ENCODE data around the gene ADRA2B.

The ADRA2B gene

GRCh38 chr2:96103187-96103601, 13.2 kb downstream of the ADRA2B start:
- DNase-seq, result no peak

GRCh38 chr2:96102596-96103186, 13.7 kb downstream of the ADRA2B start:
- DNase-seq, result no peak

- DNase-seq, result no peak
Measured at GRCh38 chr2:96100893-96101304, 15.5 kb downstream of the ADRA2B start.

GRCh38 chr2:96099861-96100798, 16.2 kb downstream of the ADRA2B start:
- no peak for DNase-seq

- DNase-seq, result no peak
Measured at GRCh38 chr2:96098900-96099590, 17.3 kb downstream of the ADRA2B start.

- DNase-seq, result no peak
Measured at GRCh38 chr2:96097951-96098823, 18.2 kb downstream of the ADRA2B start.

GRCh38 chr2:96097441-96097840, 18.9 kb downstream of the ADRA2B start:
- no peak for DNase-seq

- no peak for DNase-seq
Measured at GRCh38 chr2:96095116-96095636, 21.2 kb downstream of the ADRA2B start.

- no peak for DNase-seq
Measured at GRCh38 chr2:96093528-96093927, 22.8 kb downstream of the ADRA2B start.

GRCh38 chr2:96092951-96093350, 23.4 kb downstream of the ADRA2B start:
- no peak for DNase-seq

GRCh38 chr2:96092573-96092877, 23.8 kb downstream of the ADRA2B start:
- no peak for DNase-seq

GRCh38 chr2:96091711-96092572, 24.4 kb downstream of the ADRA2B start:
- DNase-seq, result no peak

- no peak for DNase-seq
Measured at GRCh38 chr2:96091141-96091710, 25.1 kb downstream of the ADRA2B start.

- no peak for DNase-seq
Measured at GRCh38 chr2:96090196-96090926, 26.0 kb downstream of the ADRA2B start.

GRCh38 chr2:96089356-96090195, 26.8 kb downstream of the ADRA2B start:
- no peak for DNase-seq

GRCh38 chr2:96088340-96089335, 27.7 kb downstream of the ADRA2B start:
- DNase-seq, result no peak

- DNase-seq, result no peak
Measured at GRCh38 chr2:96087130-96087529, 29.2 kb downstream of the ADRA2B start.
